Mammary epithelial cell (primary cell): Measurements from ENCODE around the gene MED15.

Experiments used
- EZH2 ChIP-seq: IDR thresholded peaks from 2 replicates; pipeline ENCODE4 v1.6.1; 2012; ENCODE audit warnings: low read length, inconsistent platforms, borderline replicate concordance
- TF ChIP-seq, protein P1 (sequence below), 2 donors: IDR thresholded peaks in 1 of 2; conservative IDR thresholded peaks in 1 of 2; 2 replicates each; pipeline ENCODE4 v1.5.1; 2011 to 2012; ENCODE audit warnings: inconsistent platforms in 2 of 2, low read length in 2 of 2, mild to moderate bottlenecking in 2 of 2, control low read depth in 1 of 2, low read depth in 1 of 2; ENCODE audit not compliant: insufficient read depth in 1 of 2; ENCODE audit errors: extremely low read depth in 1 of 2

DNA sequence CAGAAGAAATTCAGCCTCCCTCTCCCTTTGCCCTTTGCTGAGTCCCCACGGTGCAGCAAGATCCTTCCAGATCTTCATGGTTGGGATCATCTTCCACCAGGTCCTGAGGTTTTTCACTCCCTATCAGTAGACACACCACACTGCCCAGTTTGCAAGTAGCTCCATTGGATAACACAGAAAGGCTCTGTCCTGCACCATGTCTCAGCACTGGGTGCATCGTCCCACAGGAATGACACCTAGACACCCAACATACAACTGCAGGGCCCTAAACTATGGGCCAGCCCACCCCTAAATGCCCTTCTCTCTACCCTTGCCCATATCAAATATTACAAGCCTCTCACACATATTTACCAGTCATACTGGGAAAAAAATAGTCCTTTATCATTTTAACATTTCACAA is 21.2 kb upstream of the MED15 start:
- TF ChIP-seq, protein P1, sequence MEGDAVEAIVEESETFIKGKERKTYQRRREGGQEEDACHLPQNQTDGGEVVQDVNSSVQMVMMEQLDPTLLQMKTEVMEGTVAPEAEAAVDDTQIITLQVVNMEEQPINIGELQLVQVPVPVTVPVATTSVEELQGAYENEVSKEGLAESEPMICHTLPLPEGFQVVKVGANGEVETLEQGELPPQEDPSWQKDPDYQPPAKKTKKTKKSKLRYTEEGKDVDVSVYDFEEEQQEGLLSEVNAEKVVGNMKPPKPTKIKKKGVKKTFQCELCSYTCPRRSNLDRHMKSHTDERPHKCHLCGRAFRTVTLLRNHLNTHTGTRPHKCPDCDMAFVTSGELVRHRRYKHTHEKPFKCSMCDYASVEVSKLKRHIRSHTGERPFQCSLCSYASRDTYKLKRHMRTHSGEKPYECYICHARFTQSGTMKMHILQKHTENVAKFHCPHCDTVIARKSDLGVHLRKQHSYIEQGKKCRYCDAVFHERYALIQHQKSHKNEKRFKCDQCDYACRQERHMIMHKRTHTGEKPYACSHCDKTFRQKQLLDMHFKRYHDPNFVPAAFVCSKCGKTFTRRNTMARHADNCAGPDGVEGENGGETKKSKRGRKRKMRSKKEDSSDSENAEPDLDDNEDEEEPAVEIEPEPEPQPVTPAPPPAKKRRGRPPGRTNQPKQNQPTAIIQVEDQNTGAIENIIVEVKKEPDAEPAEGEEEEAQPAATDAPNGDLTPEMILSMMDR (conservative IDR thresholded peaks at IDR 0.05 in 1 of 2, IDR thresholded peaks at IDR 0.05 in 1 of 2; ENCODE audit: extremely low read depth in 1 of 2, insufficient read depth in 1 of 2, low read depth in 1 of 2, low read length in 2 of 2), result no peak
- no peak for TF ChIP-seq EZH2
